Osteoblast (primary cell): Measurements from ENCODE around the gene RORB. TPM values are rescaled to one million over a fixed set of nuclear protein-coding genes. Genes with fewer than 3 reads are reported as not detected.
A peak's percentile ranks its signal among the peaks of the same experiment; 100 is the strongest.

Experiments
- DNase-seq: peaks from one replicate; pipeline ENCODE4 v3.0.0; 2011; ENCODE audit warnings: low spot score, mixed read lengths; ENCODE audit not compliant: insufficient read length; ENCODE audit errors: missing footprints
- H2AFZ ChIP-seq: 2 replicates; pipeline ENCODE4 v1.6.0; 2011; ENCODE audit warnings: mild to moderate bottlenecking, low read length
- H3K27ac ChIP-seq: 2 replicates; pipeline ENCODE4 v1.5.1; 2011; ENCODE audit warnings: mild to moderate bottlenecking, low read depth, low read length, moderate library complexity
- H3K27me3 ChIP-seq: 2 replicates; pipeline ENCODE4 v1.6.0; 2012; ENCODE audit warnings: mild to moderate bottlenecking, control low read depth, inconsistent platforms, low read length, moderate library complexity; ENCODE audit not compliant: insufficient read depth
- H3K36me3 ChIP-seq: 2 replicates; pipeline ENCODE4 v1.5.1; 2011; ENCODE audit warnings: mild to moderate bottlenecking, low read length, control low read depth, moderate library complexity; ENCODE audit not compliant: insufficient read depth
- H3K4me1 ChIP-seq: 2 replicates; pipeline ENCODE4 v1.5.1; 2011; ENCODE audit warnings: mild to moderate bottlenecking, low read length, control low read depth, moderate library complexity; ENCODE audit not compliant: insufficient read depth
- H3K4me2 ChIP-seq: 2 replicates; pipeline ENCODE4 v1.6.0; 2011; ENCODE audit warnings: mild to moderate bottlenecking, low read length; ENCODE audit not compliant: insufficient read depth
- H3K4me3 ChIP-seq: fragments of 200-600 bp; sonication (generic); 3 replicates; pipeline ENCODE4 v1.5.1; 2012; ENCODE audit warnings: mild to moderate bottlenecking, low read length, inconsistent platforms; ENCODE audit not compliant: insufficient read depth
- H3K79me2 ChIP-seq: 2 replicates; pipeline ENCODE4 v1.6.0; 2012; ENCODE audit warnings: mild to moderate bottlenecking, low read length, control low read depth, inconsistent platforms; ENCODE audit not compliant: insufficient read depth
- H3K9me3 ChIP-seq: 2 replicates; pipeline ENCODE4 v1.5.1; 2011; ENCODE audit warnings: low read depth, low read length, control low read depth
- H4K20me1 ChIP-seq: 2 replicates; pipeline ENCODE4 v1.6.0; 2012; ENCODE audit warnings: mild to moderate bottlenecking, low read length, control low read depth; ENCODE audit not compliant: insufficient read depth
- CTCF ChIP-seq: IDR thresholded peaks from 2 replicates; pipeline ENCODE4 v1.5.1; 2011; ENCODE audit warnings: mild to moderate bottlenecking, low read depth, low read length, moderate library complexity; ENCODE audit errors: extremely low read depth
- total RNA-seq: library from RNA; depleted of rRNA; stranded (reverse); fragments of >200 nt; gene quantifications from 2 replicates; pipeline ENCODE4 v1.2.3, GENCODE V29; 2012

The RORB gene
- total RNA-seq, 1 donor = 0.36 TPM

GRCh38 chr9:74697535-74697934 lies 200.4 kb downstream of the RORB start:
- TF ChIP-seq CTCF = no peak
- H3K4me2 ChIP-seq = no peak overlapping the region
- no peak for DNase-seq
- H2AFZ ChIP-seq = no peak overlapping the region
- H3K4me1 ChIP-seq = no peaks in the 10 kb centered on the region
- H3K27me3 ChIP-seq = no peaks in the 10 kb centered on the region
- H3K27ac ChIP-seq = no peak overlapping the region
- no peaks in the 10 kb centered on the region for H4K20me1 ChIP-seq
- no peak overlapping the region for H3K4me3 ChIP-seq
- H3K9me3 ChIP-seq = no peaks in the 10 kb centered on the region
- H3K79me2 ChIP-seq = no peaks in the 10 kb centered on the region
- H3K36me3 ChIP-seq = no peaks in the 10 kb centered on the region

- no peak for TF ChIP-seq CTCF
Measured at GRCh38 chr9:74711341-74711740, 214.2 kb downstream of the RORB start.

GRCh38 chr9:74718709-74719108 lies 221.6 kb downstream of the RORB start:
- Histone ChIP-seq H3K4me2 (no peak overlapping the region), H3K9me3 (no peaks in the 10 kb centered on the region), H3K4me3 (no peak overlapping the region), H4K20me1 (no peaks in the 10 kb centered on the region), H3K79me2 (no peaks in the 10 kb centered on the region), H3K27ac (no peak overlapping the region), H2AFZ (no peak overlapping the region), H3K27me3 (no peaks in the 10 kb centered on the region), H3K4me1 (no peaks in the 10 kb centered on the region), H3K36me3 (no peaks in the 10 kb centered on the region)
- DNase-seq = no peak
- no peak for TF ChIP-seq CTCF

More at GRCh38 chr9:74711341-74711740, 214.2 kb downstream of the RORB start:
- Histone ChIP-seq H3K79me2 (no peaks in the 10 kb centered on the region), H3K27me3 (no peaks in the 10 kb centered on the region), H3K27ac (no peak overlapping the region), H3K9me3 (no peaks in the 10 kb centered on the region), H4K20me1 (no peaks in the 10 kb centered on the region), H3K36me3 (no peaks in the 10 kb centered on the region), H3K4me1 (no peaks in the 10 kb centered on the region), H2AFZ (no peak overlapping the region), H3K4me3 (no peak overlapping the region), H3K4me2 (no peak overlapping the region)
- DNase-seq = peak; percentile 43

- Histone ChIP-seq H4K20me1 (no peaks in the 10 kb centered on the region), H3K27ac (no peak overlapping the region), H3K9me3 (no peaks in the 10 kb centered on the region), H3K27me3 (no peaks in the 10 kb centered on the region), H2AFZ (no peak overlapping the region), H3K4me1 (no peaks in the 10 kb centered on the region), H3K36me3 (no peaks in the 10 kb centered on the region), H3K4me3 (no peak overlapping the region), H3K79me2 (no peaks in the 10 kb centered on the region), H3K4me2 (no peak overlapping the region)
- TF ChIP-seq CTCF = no peak
- DNase-seq = no peak
Measured at GRCh38 chr9:74719306-74719705, 222.2 kb downstream of the RORB start.
